ENCODE data around the gene SLC35F1.

SLC35F1 gene

GRCh38 chr6:118260833-118261232, 353.8 kb downstream of the SLC35F1 start (continued):
- TF ChIP-seq PRDM10 (tag by site-specific recombination; IDR thresholded peaks at IDR 0.05) (no peak), ZNF76 (tag by site-specific recombination; IDR thresholded peaks at IDR 0.05; ENCODE audit: borderline replicate concordance, low read depth) (no peak), ZBTB17 (tag by site-specific recombination; IDR thresholded peaks at IDR 0.05) (no peak), IKZF3 (tag by site-specific recombination; IDR thresholded peaks at IDR 0.05) (no peak), ZNF624 (tag by site-specific recombination; IDR thresholded peaks at IDR 0.05) (no peak), MYNN (tag by site-specific recombination; IDR thresholded peaks at IDR 0.05; ENCODE audit: borderline replicate concordance) (no peak), REST (tag by site-specific recombination; IDR thresholded peaks at IDR 0.05) (no peak), ZNF18 (tag by site-specific recombination; IDR thresholded peaks at IDR 0.05) (no peak), ZNF155 (tag by site-specific recombination; IDR thresholded peaks at IDR 0.05) (no peak), ZNF280C (tag by site-specific recombination; IDR thresholded peaks at IDR 0.05) (no peak), SETDB1 (IDR thresholded peaks at IDR 0.05; ENCODE audit: insufficient read length, low read length) (no peak), ZNF677 (tag by site-specific recombination; IDR thresholded peaks at IDR 0.05) (no peak)

- peaks cover 0 to 5% of the 10 kb centered on the region in 2 experiments; a peak in 1 of 3 replicates for H3K36me3 ChIP-seq (ENCODE audit: control insufficient read depth in 2 of 2, insufficient read depth in 1 of 2, low read length in 2 of 2)
- no peak overlapping the region for H3K27ac ChIP-seq (ENCODE audit: extremely low read depth, low read depth, low read length)
- ChIA-PET CTCF (interaction anchor here (0.6 to 3.9 kb wide), 20 partner anchors 9 to 1107 kb away, joined by 3 to 35 read pairs (median 3); no protein-coding TSS in a partner anchor), POLR2A (no interaction called here)
- H3K4me3 ChIP-seq (ENCODE audit: low read depth, low read length), result no peak overlapping the region
- TF ChIP-seq ZNF654 (tag by site-specific recombination; IDR thresholded peaks at IDR 0.05; ENCODE audit: low read depth), result peak; percentile 48
- TF ChIP-seq ZNF510 (tag by site-specific recombination; IDR thresholded peaks at IDR 0.05; ENCODE audit: insufficient replicate concordance), result no peak
- no peaks in the 10 kb centered on the region for H3K9me3 ChIP-seq (ENCODE audit: control insufficient read depth, insufficient read depth, low read depth, low read length)
- H3K4me1 ChIP-seq (ENCODE audit: control insufficient read depth, insufficient read depth, low read length), result no peaks in the 10 kb centered on the region
These were observed 356.9 kb downstream of the SLC35F1 start for GRCh38 chr6:118263921-118264486.
